Activated CD8-positive, alpha-beta T cell treated with anti-CD3 and anti-CD28 coated beads for 36 hours (primary cell): ENCODE results near the gene SPESP1. TPM values are rescaled to one million over a fixed set of nuclear protein-coding genes. Genes with fewer than 3 reads are reported as not detected.
"Not testable (repeated sequence)": the region's sequence is repeated elsewhere in the genome, so short reads cannot be mapped to it uniquely, and the experiment has no call there.

Experiments used
- ATAC-seq: fragments of 200-7000 bp; cut with Tn5 transposase; one replicate; pipeline ENCODE4 v1.10.0; 2021; ENCODE audit warnings: mild to moderate bottlenecking, moderate library complexity
- CTCF ChIA-PET: fragments of 350-600 bp; sonication (Branson Sonifier 250); formaldehyde crosslinking; loops from one replicate; lab custom pipeline; 2021; ENCODE audit warnings: antibody characterized with exemption; lab: Charles Lee
- POLR2A ChIA-PET: fragments of 350-600 bp; sonication (Branson Sonifier 250); formaldehyde crosslinking; loops from one replicate; lab custom pipeline; 2021; ENCODE audit warnings: antibody characterized with exemption; lab: Charles Lee
- DNase-seq: peaks from one replicate; pipeline ENCODE4 v3.0.0-alpha.2; 2020
- H3K27ac Mint-ChIP-seq: one replicate; pipeline ENCODE4 v1.8.0; 2021; ENCODE audit warnings: mild to moderate bottlenecking, mixed read lengths
- H3K27me3 Mint-ChIP-seq: one replicate; pipeline ENCODE4 v1.8.0; 2021; ENCODE audit warnings: mixed read lengths
- H3K36me3 Mint-ChIP-seq: one replicate; pipeline ENCODE4 v1.8.0; 2021; ENCODE audit warnings: low read depth, mixed read lengths
- H3K4me1 Mint-ChIP-seq: one replicate; pipeline ENCODE4 v1.8.0; 2021; ENCODE audit warnings: low read depth, mixed read lengths
- H3K4me3 Mint-ChIP-seq: one replicate; pipeline ENCODE4 v1.8.0; 2021; ENCODE audit warnings: mild to moderate bottlenecking, moderate library complexity, mixed read lengths
- H3K9me3 Mint-ChIP-seq: one replicate; pipeline ENCODE4 v1.8.0; 2021; ENCODE audit warnings: mixed read lengths
- CTCF ChIP-seq: fragments of 200-600 bp; IDR thresholded peaks from one replicate; pipeline ENCODE4 v1.8.0; 2022; ENCODE audit warnings: antibody characterized with exemption, mild to moderate bottlenecking
- intact Hi-C: fragments of 100-400 bp; cut with micrococcal nuclease; formaldehyde crosslinking; loops from one replicate; pipeline ENCODE4 v1.10.0; 2022
- total RNA-seq, 2 experiments: library from RNA; stranded (reverse); gene quantifications; one replicate each; pipeline ENCODE4 v1.2.3, GENCODE V29; 2021

Gene SPESP1
- total RNA-seq, 2 experiments from 2014 or later, result 0.18 to 0.36 TPM

GRCh38 chr15:68967948-68968347, 37.6 kb downstream of the SPESP1 start:
- POLR2A ChIA-PET, result no interaction called here
- peaks cover 31% of the 10 kb centered on the region for H3K27me3 Mint-ChIP-seq
- H3K9me3 Mint-ChIP-seq, result peaks cover 15% of the 10 kb centered on the region
- no peak overlapping the region for H3K27ac Mint-ChIP-seq
- DNase-seq (no peak), ATAC-seq (no peak)
- H3K4me1 Mint-ChIP-seq, result no peaks in the 10 kb centered on the region
- no peak for TF ChIP-seq CTCF
- no peak overlapping the region for H3K4me3 Mint-ChIP-seq
- intact Hi-C loops, result no loop called here
- no peaks in the 10 kb centered on the region for H3K36me3 Mint-ChIP-seq
- CTCF ChIA-PET, result no interaction called here

- POLR2A ChIA-PET, result interaction anchor here (0.6 kb wide), 1 partner anchor 1252 kb away, joined by 3 read pairs; no protein-coding TSS in a partner anchor
- intact Hi-C loops, result no loop called here
- Mint-ChIP-seq H3K27ac (no peak overlapping the region), H3K4me1 (no peaks in the 10 kb centered on the region), H3K36me3 (no peaks in the 10 kb centered on the region), H3K27me3 (peaks cover 32% of the 10 kb centered on the region), H3K4me3 (no peak overlapping the region), H3K9me3 (peaks cover 15% of the 10 kb centered on the region)
- CTCF ChIA-PET, result no interaction called here
- DNase-seq (no peak), ATAC-seq (no peak)
- no peak for TF ChIP-seq CTCF
Measured at GRCh38 chr15:68969298-68969697, 39.0 kb downstream of the SPESP1 start.

DNA sequence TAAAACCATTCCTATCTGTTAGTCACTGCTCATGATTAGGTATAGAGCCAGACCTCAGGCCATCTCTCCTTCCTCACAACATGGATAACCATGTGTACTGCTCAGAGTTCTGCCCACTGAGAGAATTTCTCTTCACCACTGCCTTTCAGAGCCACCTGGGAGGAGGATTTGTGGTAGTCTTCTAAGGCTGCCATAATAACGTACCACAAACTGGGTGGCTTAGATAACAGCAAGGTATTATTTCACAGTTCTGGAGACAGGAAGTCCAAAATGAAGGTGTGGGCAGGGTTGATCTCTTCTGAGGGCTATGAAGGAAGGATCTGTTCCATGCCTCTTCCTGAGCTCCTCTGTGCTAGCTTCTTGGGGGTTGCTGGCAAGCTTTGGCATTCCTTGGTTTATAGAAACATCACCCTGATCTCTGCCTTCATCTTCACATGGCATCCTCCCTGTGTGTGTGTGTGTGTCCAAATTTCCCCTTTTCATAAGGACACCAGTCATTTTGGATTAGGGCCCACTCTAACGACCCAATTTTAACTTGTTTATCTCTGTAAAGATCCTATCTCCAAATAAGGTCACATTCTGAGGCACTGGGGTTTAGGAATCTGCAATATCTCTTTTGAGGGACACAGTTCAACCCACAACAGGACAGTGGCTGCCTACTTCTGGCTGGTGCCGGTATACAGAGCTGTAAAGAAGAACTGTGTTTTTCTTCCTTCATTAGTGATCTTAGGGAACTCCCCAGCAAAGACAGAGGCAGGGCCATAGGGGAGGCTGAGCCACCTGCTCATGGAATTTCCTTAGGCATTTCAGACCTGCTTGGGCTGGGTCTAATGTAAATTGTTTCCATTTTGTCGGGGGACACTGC, 42.1 kb downstream of the SPESP1 start:
- DNase-seq (no peak), ATAC-seq (no peak)
- intact Hi-C loops, result no loop called here
- Mint-ChIP-seq H3K27me3 (peaks cover 26% of the 10 kb centered on the region), H3K4me3 (no peak overlapping the region), H3K36me3 (no peaks in the 10 kb centered on the region), H3K27ac (no peak overlapping the region), H3K4me1 (no peaks in the 10 kb centered on the region), H3K9me3 (peaks cover 17% of the 10 kb centered on the region)
- TF ChIP-seq CTCF, result no peak
- ChIA-PET CTCF (no interaction called here), POLR2A (no interaction called here)

DNA sequence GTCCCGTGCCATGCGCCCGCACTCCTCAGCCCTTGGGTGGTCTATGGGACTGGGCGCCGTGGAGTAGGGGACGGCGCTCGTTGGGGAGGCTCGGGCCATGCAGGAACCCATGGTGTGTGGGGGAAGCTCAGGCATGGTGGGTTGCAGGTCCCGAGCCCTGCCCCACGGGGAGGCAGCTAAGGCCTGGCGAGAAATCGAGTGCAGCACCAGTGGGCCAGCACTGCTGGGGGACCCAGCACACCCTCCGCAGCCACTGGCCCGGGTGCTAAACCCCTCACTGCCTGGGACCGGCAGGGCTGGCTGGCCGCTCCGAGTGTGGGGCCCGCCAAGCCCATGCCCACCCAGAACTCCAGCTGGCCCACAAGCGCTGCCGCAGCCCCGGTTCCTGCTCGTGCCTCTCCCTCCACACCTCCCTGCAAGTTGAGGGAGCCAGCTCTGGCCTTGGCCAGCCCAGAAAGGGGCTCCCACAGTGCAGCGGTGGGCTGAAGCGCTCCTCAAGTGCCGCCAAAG, 45.4 kb downstream of the SPESP1 start:
- POLR2A ChIA-PET, result interaction anchor here (1.2 kb wide), 1 partner anchor 32 kb away, joined by 3 read pairs; no protein-coding TSS in a partner anchor
- CTCF ChIA-PET, H3K36me3 Mint-ChIP-seq, H3K4me3 Mint-ChIP-seq, DNase-seq, intact Hi-C loops, H3K4me1 Mint-ChIP-seq, H3K27ac Mint-ChIP-seq, ATAC-seq: not testable (repeated sequence)
- Mint-ChIP-seq H3K9me3 (peaks cover 11% of the 10 kb centered on the region), H3K27me3 (peaks cover 23% of the 10 kb centered on the region)

GRCh38 chr15:68977426-68977825, 47.1 kb downstream of the SPESP1 start:
- DNase-seq, intact Hi-C loops, CTCF ChIA-PET, H3K4me3 Mint-ChIP-seq, H3K4me1 Mint-ChIP-seq, POLR2A ChIA-PET, H3K36me3 Mint-ChIP-seq, ATAC-seq, H3K27ac Mint-ChIP-seq: not testable (repeated sequence)
- Mint-ChIP-seq H3K27me3 (peaks cover 20% of the 10 kb centered on the region), H3K9me3 (peaks cover 11% of the 10 kb centered on the region)

GRCh38 chr15:68979006-68979405, 48.7 kb downstream of the SPESP1 start:
- no peak for DNase-seq
- intact Hi-C loops, result no loop called here
- no peak for TF ChIP-seq CTCF
- no peak overlapping the region for H3K4me3 Mint-ChIP-seq
- no peak for ATAC-seq
- peaks cover 11% of the 10 kb centered on the region for H3K27me3 Mint-ChIP-seq
- POLR2A ChIA-PET, result no interaction called here
- peaks cover 11% of the 10 kb centered on the region for H3K9me3 Mint-ChIP-seq
- no peak overlapping the region for H3K27ac Mint-ChIP-seq
- H3K4me1 Mint-ChIP-seq, result no peaks in the 10 kb centered on the region
- H3K36me3 Mint-ChIP-seq, result no peaks in the 10 kb centered on the region
- CTCF ChIA-PET, result no interaction called here
